HEK293 (cell line): ENCODE data around the gene PDZK1IP1.

Experiments used
- OVOL3 ChIP-seq: fragments of 450-650 bp; formaldehyde crosslinking; IDR thresholded peaks from 2 replicates; pipeline ENCODE4 v1.5.1; 2016; ENCODE audit warnings: missing biosample characterization, missing genetic modification characterization
- PRDM1 ChIP-seq: fragments of 450-650 bp; formaldehyde crosslinking; IDR thresholded peaks from 2 replicates; pipeline ENCODE4; 2016; ENCODE audit warnings: missing biosample characterization, missing genetic modification characterization
- YY1 ChIP-seq: fragments of 450-650 bp; formaldehyde crosslinking; IDR thresholded peaks from 2 replicates; pipeline ENCODE4 v1.5.1; 2018; ENCODE audit warnings: missing biosample characterization, missing genetic modification characterization
- ZBTB20 ChIP-seq: fragments of 450-650 bp; formaldehyde crosslinking; IDR thresholded peaks from 2 replicates; pipeline ENCODE4 v1.5.1; 2016; ENCODE audit warnings: missing biosample characterization, missing genetic modification characterization
- ZNF530 ChIP-seq: fragments of 450-650 bp; formaldehyde crosslinking; IDR thresholded peaks from 2 replicates; pipeline ENCODE4 v1.5.1; 2016; ENCODE audit warnings: low read depth, missing biosample characterization, missing genetic modification characterization
- TF ChIP-seq, protein P1 (sequence below): fragments of 450-650 bp; formaldehyde crosslinking; IDR thresholded peaks from 2 replicates; pipeline ENCODE4 v1.5.1; 2016; ENCODE audit warnings: missing biosample characterization, missing genetic modification characterization

DNA sequence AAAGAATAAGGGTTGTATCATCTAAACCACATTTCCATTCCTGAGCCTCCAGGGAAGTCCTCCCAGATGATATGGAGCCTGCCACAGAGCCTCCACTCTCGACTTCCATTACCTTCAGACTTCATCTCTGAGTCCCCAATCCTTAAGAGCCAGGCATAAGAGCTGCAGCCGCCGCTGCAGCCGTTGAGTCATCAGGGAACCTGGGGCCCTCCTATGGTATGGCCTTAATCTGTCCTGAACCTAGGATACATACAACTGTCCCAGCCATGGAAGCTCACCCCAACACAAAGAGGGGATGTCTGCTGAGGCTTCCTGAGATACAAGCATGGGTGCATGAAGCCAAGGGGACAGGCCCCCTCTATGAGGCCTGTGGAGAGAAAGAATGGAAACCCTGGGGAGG lies 25.9 kb upstream of the PDZK1IP1 start:
- TF ChIP-seq YY1 = no peak
- TF ChIP-seq, protein P1, sequence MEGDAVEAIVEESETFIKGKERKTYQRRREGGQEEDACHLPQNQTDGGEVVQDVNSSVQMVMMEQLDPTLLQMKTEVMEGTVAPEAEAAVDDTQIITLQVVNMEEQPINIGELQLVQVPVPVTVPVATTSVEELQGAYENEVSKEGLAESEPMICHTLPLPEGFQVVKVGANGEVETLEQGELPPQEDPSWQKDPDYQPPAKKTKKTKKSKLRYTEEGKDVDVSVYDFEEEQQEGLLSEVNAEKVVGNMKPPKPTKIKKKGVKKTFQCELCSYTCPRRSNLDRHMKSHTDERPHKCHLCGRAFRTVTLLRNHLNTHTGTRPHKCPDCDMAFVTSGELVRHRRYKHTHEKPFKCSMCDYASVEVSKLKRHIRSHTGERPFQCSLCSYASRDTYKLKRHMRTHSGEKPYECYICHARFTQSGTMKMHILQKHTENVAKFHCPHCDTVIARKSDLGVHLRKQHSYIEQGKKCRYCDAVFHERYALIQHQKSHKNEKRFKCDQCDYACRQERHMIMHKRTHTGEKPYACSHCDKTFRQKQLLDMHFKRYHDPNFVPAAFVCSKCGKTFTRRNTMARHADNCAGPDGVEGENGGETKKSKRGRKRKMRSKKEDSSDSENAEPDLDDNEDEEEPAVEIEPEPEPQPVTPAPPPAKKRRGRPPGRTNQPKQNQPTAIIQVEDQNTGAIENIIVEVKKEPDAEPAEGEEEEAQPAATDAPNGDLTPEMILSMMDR (tag by site-specific recombination) = no peak
- TF ChIP-seq OVOL3 (tag by site-specific recombination) = no peak
- TF ChIP-seq PRDM1 (tag by site-specific recombination) = no peak
- TF ChIP-seq ZNF530 (tag by site-specific recombination) = no peak
- no peak for TF ChIP-seq ZBTB20 (tag by site-specific recombination)
